HFFc6 (cell line): ENCODE measurements around the gene SATL1. TPM values are rescaled to one million over a fixed set of nuclear protein-coding genes. Genes with fewer than 3 reads are reported as not detected.

Source experiments
- DNase-seq: peaks from one replicate; pipeline ENCODE4 v3.0.0-alpha.2; 2018
- H3K27ac Mint-ChIP-seq: 2 replicates; pipeline ENCODE4 v1.8.0; 2020; ENCODE audit warnings: mild to moderate bottlenecking, mixed read lengths
- H3K27me3 Mint-ChIP-seq: 2 replicates; pipeline ENCODE4 v1.8.0; 2021; ENCODE audit warnings: mild to moderate bottlenecking, moderate library complexity, mixed read lengths; ENCODE audit not compliant: insufficient read depth
- H3K36me3 Mint-ChIP-seq: 2 replicates; pipeline ENCODE4 v1.8.0; 2021; ENCODE audit warnings: low read depth, mixed read lengths
- H3K4me1 Mint-ChIP-seq: 2 replicates; pipeline ENCODE4 v1.8.0; 2020; ENCODE audit warnings: low read depth, mixed read lengths
- H3K4me3 Mint-ChIP-seq: 2 replicates; pipeline ENCODE4 v1.8.0; 2020; ENCODE audit warnings: mild to moderate bottlenecking, moderate library complexity, mixed read lengths
- H3K9me3 Mint-ChIP-seq: 2 replicates; pipeline ENCODE4 v1.8.0; 2020; ENCODE audit warnings: mild to moderate bottlenecking, mixed read lengths
- total RNA-seq, 6 experiments: library from RNA; stranded (reverse); fragmentation: NEBNext Ultra II Directional; extraction: Animal tissue kit (Norgen Biotek cat#: 25700); gene quantifications; 2 replicates in 1 of 6; 3 replicates in 5 of 6; pipeline ENCODE4 v1.2.3, GENCODE V29; 2021
- TF ChIP-seq, protein P1 (sequence below): fragments of 200-600 bp; sonication (generic); IDR thresholded peaks from 2 replicates; pipeline ENCODE4 v1.5.0; 2021; ENCODE audit warnings: antibody characterized with exemption, mild to moderate bottlenecking

The SATL1 gene
- total RNA-seq, 6 experiments from 2014 or later = not detected

GRCh38 chrX:85223359-85223758 is 20.2 kb downstream of the SATL1 start:
- H3K36me3 Mint-ChIP-seq = no peaks in the 10 kb centered on the region
- no peak overlapping the region for H3K4me3 Mint-ChIP-seq
- H3K27ac Mint-ChIP-seq = no peak overlapping the region
- TF ChIP-seq, protein P1, sequence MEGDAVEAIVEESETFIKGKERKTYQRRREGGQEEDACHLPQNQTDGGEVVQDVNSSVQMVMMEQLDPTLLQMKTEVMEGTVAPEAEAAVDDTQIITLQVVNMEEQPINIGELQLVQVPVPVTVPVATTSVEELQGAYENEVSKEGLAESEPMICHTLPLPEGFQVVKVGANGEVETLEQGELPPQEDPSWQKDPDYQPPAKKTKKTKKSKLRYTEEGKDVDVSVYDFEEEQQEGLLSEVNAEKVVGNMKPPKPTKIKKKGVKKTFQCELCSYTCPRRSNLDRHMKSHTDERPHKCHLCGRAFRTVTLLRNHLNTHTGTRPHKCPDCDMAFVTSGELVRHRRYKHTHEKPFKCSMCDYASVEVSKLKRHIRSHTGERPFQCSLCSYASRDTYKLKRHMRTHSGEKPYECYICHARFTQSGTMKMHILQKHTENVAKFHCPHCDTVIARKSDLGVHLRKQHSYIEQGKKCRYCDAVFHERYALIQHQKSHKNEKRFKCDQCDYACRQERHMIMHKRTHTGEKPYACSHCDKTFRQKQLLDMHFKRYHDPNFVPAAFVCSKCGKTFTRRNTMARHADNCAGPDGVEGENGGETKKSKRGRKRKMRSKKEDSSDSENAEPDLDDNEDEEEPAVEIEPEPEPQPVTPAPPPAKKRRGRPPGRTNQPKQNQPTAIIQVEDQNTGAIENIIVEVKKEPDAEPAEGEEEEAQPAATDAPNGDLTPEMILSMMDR = no peak
- H3K9me3 Mint-ChIP-seq = peaks cover 6% of the 10 kb centered on the region; the same call in 1 of the 2 replicates
- H3K4me1 Mint-ChIP-seq = no peaks in the 10 kb centered on the region
- no peaks in the 10 kb centered on the region for H3K27me3 Mint-ChIP-seq
- no peak for DNase-seq

- H3K9me3 Mint-ChIP-seq = peaks cover 6% of the 10 kb centered on the region; the same call in 1 of the 2 replicates
- no peak for DNase-seq
- H3K4me3 Mint-ChIP-seq = no peak overlapping the region
- no peaks in the 10 kb centered on the region for H3K4me1 Mint-ChIP-seq
- H3K27me3 Mint-ChIP-seq = no peaks in the 10 kb centered on the region
- TF ChIP-seq, protein P1 = no peak
- no peak overlapping the region for H3K27ac Mint-ChIP-seq
- no peaks in the 10 kb centered on the region for H3K36me3 Mint-ChIP-seq
Observed at GRCh38 chrX:85221361-85221760, 22.2 kb downstream of the SATL1 start.

GRCh38 chrX:85215946-85216345 is 27.6 kb downstream of the SATL1 start:
- no peak overlapping the region for H3K27ac Mint-ChIP-seq
- H3K4me1 Mint-ChIP-seq = no peaks in the 10 kb centered on the region
- H3K27me3 Mint-ChIP-seq = no peaks in the 10 kb centered on the region
- no peak overlapping the region for H3K4me3 Mint-ChIP-seq
- DNase-seq = no peak
- H3K9me3 Mint-ChIP-seq = peaks cover 10% of the 10 kb centered on the region
- H3K36me3 Mint-ChIP-seq = no peaks in the 10 kb centered on the region
- TF ChIP-seq, protein P1 = no peak

DNA sequence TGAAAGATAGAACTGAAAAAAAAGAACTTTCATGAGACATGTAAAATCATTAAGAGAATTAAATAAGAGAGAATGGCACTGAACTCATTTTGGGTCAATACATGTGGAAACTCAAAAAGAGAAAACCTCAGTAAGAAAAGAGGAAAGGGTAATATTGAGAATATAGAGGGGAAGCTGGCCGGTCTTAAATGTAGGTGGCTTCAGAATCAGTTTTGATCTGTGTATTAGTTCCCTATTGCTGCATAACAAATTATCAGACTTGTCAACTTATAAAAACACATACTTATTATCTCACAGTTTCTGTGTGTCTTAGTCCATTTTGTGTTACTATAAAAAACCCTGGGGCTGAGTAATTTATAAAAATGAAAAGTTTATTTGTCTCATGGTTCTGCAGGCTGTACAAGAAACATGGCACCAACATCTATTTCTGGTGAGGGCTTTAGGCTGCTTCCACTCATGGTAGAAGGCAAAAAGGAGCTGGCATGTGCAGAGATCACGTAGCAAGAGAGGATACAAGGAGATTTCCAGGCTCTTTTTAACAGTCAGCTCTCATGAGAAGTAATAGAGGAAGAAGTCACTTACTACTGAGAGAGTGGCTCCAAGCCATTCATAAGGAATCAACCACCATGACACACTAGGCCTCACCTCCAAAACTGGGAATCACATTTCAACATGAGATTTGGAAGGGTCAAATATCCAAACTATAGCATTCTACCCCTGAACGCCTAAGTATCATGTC is 29.6 kb downstream of the SATL1 start:
- TF ChIP-seq, protein P1 = no peak
- DNase-seq = no peak
- Mint-ChIP-seq H3K36me3 (no peaks in the 10 kb centered on the region), H3K27ac (no peak overlapping the region), H3K9me3 (peaks cover 12% of the 10 kb centered on the region), H3K27me3 (no peaks in the 10 kb centered on the region), H3K4me1 (no peaks in the 10 kb centered on the region), H3K4me3 (no peak overlapping the region)

DNA sequence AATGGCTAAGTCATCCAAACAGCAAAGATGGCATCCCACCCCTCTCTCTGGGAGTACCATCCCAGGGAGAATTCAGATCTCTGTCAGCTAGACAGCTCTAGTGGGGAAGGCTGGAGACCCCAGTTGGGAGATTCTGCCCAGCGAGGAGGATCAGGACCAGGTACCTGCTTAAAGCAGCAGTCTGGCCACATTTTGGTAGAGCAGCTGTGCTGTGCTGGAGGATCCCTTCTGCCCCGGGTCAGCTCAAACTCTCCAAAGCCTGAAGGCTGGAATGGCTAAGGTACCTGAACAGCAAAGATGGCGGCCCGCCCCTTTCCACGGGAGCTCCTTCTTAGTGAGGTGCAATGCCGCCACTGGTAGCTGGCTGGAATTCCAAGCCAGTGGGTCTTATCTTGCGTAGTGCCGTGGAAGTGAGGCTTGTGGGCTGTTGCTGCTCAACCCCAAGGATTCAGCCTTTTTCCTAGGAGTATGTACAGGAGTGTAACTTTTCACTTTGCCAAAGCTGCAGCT is 40.1 kb downstream of the SATL1 start:
- peaks cover 3% of the 10 kb centered on the region; the same call in 1 of the 2 replicates for H3K9me3 Mint-ChIP-seq
- H3K4me1 Mint-ChIP-seq = no peaks in the 10 kb centered on the region
- no peaks in the 10 kb centered on the region for H3K36me3 Mint-ChIP-seq
- TF ChIP-seq, protein P1 = no peak
- H3K4me3 Mint-ChIP-seq = no peak overlapping the region
- no peak overlapping the region for H3K27ac Mint-ChIP-seq
- DNase-seq = no peak
- H3K27me3 Mint-ChIP-seq = no peaks in the 10 kb centered on the region
